Dedifferentiated amniotic fluid mesenchymal stem cell (primary cell): ENCODE data around the gene ARSK.

ENCODE experiments used
- DNase-seq: peaks from one replicate; pipeline ENCODE4 v3.0.0-alpha.2; 2016; ENCODE audit errors: extremely low spot score

Gene ARSK

GRCh38 chr5:95563367-95563766, 8.5 kb downstream of the ARSK start:
- no peak for DNase-seq

- no peak for DNase-seq
Observed at GRCh38 chr5:95564450-95564849, 9.5 kb downstream of the ARSK start.

GRCh38 chr5:95565280-95565920, 10.5 kb downstream of the ARSK start:
- DNase-seq: peak; percentile 48

- no peak for DNase-seq
Observed at GRCh38 chr5:95572016-95572415, 17.1 kb downstream of the ARSK start.

- DNase-seq: no peak
Observed at GRCh38 chr5:95581576-95581975, 26.7 kb downstream of the ARSK start.

- no peak for DNase-seq
Observed at GRCh38 chr5:95583992-95584391, 29.1 kb downstream of the ARSK start.

GRCh38 chr5:95590880-95591279, 36.0 kb downstream of the ARSK start:
- DNase-seq: no peak

- peak; percentile 66 for DNase-seq
Observed at GRCh38 chr5:95591490-95591901, 36.6 kb downstream of the ARSK start.

GRCh38 chr5:95595289-95595931, 40.5 kb downstream of the ARSK start:
- DNase-seq: no peak

GRCh38 chr5:95599252-95599651, 44.4 kb downstream of the ARSK start:
- no peak for DNase-seq

- DNase-seq: peak; percentile 34
Observed at GRCh38 chr5:95600557-95600956, 45.7 kb downstream of the ARSK start.

- no peak for DNase-seq
Observed at GRCh38 chr5:95605786-95606185, 50.9 kb downstream of the ARSK start.

- DNase-seq: no peak
Observed at GRCh38 chr5:95606419-95606818, 51.5 kb downstream of the ARSK start.

GRCh38 chr5:95609711-95610110, 54.8 kb downstream of the ARSK start:
- DNase-seq: no peak

- DNase-seq: no peak
Observed at GRCh38 chr5:95610546-95610945, 55.6 kb downstream of the ARSK start.

GRCh38 chr5:95611396-95611795, 56.5 kb downstream of the ARSK start:
- DNase-seq: no peak

GRCh38 chr5:95613514-95613913, 58.6 kb downstream of the ARSK start:
- DNase-seq: no peak

GRCh38 chr5:95615164-95615467, 60.2 kb downstream of the ARSK start:
- no peak for DNase-seq

GRCh38 chr5:95617057-95617456, 62.2 kb downstream of the ARSK start:
- DNase-seq: no peak

GRCh38 chr5:95619096-95619495, 64.2 kb downstream of the ARSK start:
- DNase-seq: no peak

GRCh38 chr5:95619514-95620029, 64.7 kb downstream of the ARSK start:
- no peak for DNase-seq

- no peak for DNase-seq
Observed at GRCh38 chr5:95620030-95620869, 65.3 kb downstream of the ARSK start, which contains the start of gene GPR150. TSS of gene GPR150 (plus strand) at chr5:95620087. CDS start at chr5:95620276, 189 bp downstream.
